NCI-H69 (cell line): ENCODE data around the gene SCYL2.
A peak's percentile ranks its signal among the peaks of the same experiment; 100 is the strongest.
"Not testable (repeated sequence)": the region's sequence is repeated elsewhere in the genome, so short reads cannot be mapped to it uniquely, and the experiment has no call there.

ENCODE experiments used
- DNase-seq: peaks from one replicate; lab custom pipeline; 2025; lab: John Stamatoyannopoulos, UW

The SCYL2 gene

GRCh38 chr12:100265732-100266584, 1.0 kb upstream of the SCYL2 start:
- DNase-seq: peak; percentile 29

DNA sequence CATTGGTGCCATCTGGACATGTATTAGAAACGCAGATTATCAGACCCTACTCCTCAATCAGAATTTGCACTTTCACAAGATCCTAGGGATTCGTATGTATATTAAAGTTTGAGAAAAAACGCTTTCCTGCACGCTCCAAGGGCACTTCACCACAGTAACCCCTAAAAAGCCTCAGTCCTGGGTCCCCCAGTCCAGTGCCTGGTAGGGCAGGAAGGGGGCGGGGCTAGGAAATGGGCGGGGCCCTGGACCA, 467 bp upstream of the SCYL2 start:
- no peak for DNase-seq

- peak; percentile 68 for DNase-seq
Measured at GRCh38 chr12:100267603-100268281, 765 bp downstream of the SCYL2 start.

DNA sequence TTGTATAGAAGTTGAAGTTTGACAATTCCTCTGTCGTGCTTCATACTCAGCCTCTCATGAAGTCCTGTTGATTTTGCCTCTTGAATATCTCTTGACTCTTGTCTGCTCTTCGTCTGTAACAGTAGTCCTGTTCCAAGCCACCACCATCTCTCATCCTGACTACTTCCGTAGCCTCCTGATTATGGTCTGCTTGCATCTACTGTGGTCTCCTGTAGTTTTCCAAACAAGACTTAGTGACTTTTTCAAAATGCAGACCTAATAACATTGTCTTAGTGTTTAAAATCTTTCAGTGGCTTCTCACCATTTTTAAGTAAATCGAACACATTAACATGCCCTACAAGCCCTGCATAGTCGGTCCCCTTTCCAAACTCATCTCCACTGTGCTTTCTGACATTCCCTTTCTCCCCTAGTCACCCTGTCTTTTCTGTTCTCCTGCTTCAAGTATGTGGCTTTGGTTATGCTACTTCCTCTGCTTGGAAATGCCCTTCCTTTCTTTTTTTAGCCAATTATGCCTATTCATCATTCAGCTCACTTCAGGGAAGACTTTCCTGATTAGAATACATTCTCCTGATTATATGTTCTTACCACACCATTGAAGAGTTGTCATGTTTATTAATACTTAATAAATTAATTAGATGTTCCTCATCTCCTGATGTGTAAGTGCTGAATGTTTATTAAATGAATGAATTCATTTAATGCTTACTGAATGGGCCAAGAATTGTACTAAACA, 2.0 kb downstream of the SCYL2 start:
- DNase-seq: no peak

- DNase-seq: no peak
Measured at GRCh38 chr12:100273782-100274181, 6.8 kb downstream of the SCYL2 start.

DNA sequence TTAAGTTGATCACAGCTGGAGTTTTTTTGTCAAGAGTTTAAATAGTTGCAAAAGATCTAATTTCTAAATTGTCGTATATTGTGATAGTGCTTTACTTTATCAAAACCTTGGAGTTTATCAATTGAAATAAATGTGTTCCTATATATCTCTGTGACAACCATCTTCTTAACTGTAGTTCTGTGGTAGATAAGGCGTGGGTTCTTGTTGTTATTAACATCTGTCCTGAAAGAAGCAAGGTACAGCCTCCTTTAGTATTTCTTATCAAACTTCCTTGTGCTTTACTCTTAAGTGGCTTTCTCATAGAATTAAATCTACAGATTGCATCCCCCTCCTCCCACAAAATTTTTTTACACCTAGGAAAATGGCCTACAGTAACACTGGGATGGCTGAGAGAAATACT, 7.3 kb downstream of the SCYL2 start:
- DNase-seq: no peak

DNA sequence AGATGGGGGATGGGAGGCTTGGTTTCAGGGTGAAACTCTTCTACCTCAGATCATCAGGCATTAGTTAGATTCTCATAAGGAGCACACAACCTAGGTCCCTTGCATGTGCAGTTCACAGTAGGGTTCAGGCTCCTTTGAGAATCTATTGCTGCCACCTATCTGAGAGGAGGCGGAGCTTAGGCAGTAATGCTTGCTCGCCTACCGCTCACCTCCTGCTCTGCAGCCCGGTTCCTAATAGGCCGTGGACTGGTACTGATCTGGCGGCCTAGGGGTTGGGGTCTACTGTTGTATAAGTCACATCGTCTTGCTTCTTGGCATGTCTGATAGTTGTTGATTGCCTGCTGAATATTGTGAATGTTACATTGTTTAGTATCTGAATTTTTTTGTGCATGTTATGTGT, 12.2 kb downstream of the SCYL2 start:
- no peak for DNase-seq

GRCh38 chr12:100279607-100280244, 12.7 kb downstream of the SCYL2 start:
- no peak for DNase-seq

DNA sequence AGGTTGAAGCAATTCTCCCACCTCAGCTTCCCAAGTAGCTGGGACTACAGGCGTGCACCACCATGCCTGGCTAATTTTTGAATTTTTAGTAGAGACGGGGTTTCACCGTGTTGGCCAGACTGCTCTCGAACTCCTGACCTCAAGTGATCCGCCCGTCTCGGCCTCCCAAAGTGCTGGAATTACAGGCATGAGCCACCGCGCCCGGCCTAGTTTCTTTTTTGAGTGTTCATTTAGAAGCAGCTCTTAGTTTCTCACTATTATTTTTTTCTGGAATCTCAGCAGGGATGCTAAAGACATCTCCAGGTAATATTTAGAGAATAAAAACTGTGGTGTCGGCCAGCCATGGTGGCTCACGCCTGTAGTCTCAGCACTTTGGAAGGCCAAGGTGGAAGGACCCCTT, 17.6 kb downstream of the SCYL2 start:
- DNase-seq: not testable (repeated sequence)

DNA sequence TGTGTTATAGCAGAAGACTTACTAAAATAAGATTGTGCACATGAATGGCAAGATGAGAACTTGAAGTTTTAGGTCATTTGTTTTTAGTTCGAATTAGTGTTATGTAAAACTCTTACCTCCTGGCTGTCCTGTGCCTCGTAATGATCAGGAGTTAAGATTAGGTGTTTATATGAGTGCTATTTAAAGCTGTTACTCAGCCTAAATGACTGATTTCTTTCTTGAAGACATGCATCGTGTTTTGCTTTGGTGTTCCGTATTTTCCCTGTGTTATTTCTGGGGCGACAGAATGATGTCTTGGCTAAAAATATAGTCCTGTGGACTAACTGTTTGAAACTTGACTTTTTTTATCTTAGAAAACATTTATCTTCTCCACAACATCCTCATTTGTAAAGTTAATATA, 22.1 kb downstream of the SCYL2 start:
- no peak for DNase-seq

DNA sequence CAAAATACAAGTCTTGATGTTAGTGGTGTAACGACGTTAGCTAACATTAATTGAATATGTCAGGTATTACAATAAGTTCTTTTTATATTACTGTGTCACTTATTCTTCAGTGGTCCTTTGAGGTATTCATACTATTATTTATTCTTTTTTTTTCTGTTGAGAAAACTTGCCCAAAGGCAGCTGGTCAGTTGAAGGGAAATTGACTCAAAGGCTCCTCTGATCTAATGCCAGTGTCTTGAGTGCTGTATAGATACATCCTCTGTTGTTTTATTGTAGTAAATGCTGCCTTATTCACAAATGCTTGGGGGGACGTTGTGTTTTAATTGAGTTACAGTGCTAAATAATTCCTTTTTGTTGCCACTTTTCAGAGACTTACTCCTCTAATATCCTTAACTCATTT, 23.0 kb downstream of the SCYL2 start:
- no peak for DNase-seq

- DNase-seq: no peak
Measured at GRCh38 chr12:100293017-100293416, 26.0 kb downstream of the SCYL2 start.

DNA sequence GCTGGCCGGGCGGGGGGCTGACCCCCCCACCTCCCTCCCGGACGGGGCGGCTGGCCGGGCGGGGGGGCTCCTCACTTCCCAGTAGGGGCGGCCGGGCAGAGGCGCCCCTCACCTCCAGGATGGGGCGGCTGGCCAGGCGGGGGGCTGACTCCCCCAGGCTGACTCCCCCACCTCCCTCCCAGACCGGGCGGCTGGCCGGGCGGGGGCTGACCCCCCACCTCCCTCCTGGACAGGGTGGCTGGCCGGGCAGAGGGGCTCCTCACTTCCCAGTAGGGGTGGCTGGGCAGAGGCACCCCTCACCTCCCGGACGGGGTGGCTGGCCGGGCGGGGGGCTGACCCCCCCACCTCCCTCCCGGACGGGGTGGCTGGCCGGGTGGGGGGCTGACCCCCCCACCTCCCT, 27.4 kb downstream of the SCYL2 start:
- not testable (repeated sequence) for DNase-seq

- peak; percentile 36 for DNase-seq
Measured at GRCh38 chr12:100295764-100296555, 29.0 kb downstream of the SCYL2 start.

- no peak for DNase-seq
Measured at GRCh38 chr12:100302081-100302480, 35.1 kb downstream of the SCYL2 start.

DNA sequence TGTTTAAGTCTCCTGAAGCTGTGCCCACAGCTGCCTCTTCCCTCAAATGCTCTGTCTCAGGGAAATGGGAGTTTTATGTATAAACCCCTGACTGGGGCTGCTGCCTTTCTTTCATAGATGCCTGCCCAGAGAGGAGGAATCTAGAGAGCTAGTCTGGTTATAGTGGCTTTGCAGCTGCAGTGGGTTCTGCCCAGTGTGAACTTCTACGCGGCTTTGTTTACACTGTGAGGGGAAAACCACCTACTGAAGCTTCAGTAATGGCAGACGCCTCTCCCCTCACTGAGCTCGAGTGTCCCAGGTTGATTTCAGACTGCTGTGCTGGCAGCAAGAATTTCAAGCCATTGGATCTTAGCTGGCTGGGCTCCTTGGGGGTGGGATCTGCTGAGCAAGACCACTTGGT, 36.9 kb downstream of the SCYL2 start:
- DNase-seq: no peak

GRCh38 chr12:100304334-100304733, 37.4 kb downstream of the SCYL2 start:
- not testable (repeated sequence) for DNase-seq

DNA sequence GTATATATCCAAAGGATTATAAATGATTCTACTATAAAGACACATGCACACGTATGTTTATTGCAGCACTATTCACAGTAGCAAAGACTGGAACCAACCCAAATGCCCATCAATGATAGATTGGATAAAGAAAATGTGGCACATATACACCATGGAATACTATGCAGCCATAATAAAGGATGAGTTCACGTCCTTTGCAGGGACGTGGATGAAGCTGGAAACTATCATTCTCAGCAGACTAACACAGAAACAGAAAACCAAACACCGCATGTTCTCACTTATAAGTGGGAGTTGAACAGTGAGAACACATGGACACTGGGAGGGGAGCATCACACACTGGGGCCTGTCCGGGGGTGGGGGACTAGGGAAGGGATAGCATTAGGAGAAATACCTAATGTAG, 41.2 kb downstream of the SCYL2 start:
- DNase-seq: not testable (repeated sequence)

GRCh38 chr12:100311317-100311716, 44.3 kb downstream of the SCYL2 start:
- DNase-seq: no peak

DNA sequence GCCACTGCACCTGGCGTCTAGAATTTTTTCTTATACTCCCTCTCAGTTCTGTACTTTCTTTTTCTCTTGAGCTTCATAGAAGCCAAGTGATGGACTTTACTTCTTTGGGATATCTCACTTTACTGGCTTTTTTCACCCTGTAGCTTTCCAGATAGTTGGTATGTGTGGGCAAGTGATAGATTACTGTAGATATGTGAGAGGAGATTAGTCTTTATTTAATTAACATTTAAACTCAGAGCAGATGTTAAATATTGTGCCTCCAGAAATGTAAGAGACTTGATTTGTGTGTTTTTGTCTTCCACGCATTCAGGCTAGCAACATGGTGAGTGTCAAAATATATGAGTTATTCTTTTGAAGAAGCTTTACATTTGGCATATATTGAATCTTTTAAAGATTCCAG, 50.4 kb downstream of the SCYL2 start:
- no peak for DNase-seq

DNA sequence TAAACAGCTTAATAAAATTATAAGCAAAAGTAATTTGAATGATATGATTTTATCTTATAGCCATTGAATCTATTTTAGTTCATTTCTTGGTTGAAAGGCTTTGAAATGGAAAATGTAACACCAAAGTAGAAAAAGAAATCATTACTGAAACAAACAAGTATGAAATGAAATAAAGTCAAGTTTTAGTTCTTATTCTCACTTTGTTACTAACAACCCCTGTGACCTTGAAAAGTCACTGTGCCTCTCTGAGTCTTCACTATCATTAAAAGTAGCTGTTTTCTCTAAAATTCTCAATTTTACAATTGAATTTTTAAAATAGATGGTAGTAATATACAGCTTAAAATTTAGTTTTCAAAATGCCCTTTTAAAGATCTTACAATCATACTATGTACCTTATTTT, 57.5 kb downstream of the SCYL2 start:
- no peak for DNase-seq

DNA sequence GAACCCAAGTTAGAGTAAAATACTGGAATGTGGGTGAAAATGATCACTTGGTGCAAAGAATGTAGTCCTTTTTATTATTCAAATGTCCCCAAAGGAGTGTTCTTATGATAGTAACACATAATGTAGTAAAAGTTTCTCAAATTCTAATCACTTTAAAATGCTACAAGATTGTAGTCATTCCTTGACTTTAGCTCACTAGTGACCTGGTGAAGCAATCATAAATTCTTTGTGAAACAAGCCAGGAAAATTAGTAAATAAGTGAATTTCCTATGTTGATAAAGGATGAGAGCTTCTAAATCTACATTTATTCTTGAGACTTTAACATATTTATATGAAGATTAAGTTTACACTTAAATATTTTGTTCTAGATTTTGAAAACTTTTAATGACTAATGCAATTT, 59.2 kb downstream of the SCYL2 start:
- no peak for DNase-seq
